NCI-H2171 (cell line): Measurements from ENCODE around the gene KLHDC7B.

Experiments
- DNase-seq: peaks from one replicate; lab custom pipeline; 2025; lab: John Stamatoyannopoulos, UW

Gene KLHDC7B

GRCh38 chr22:50595189-50595588, 49.5 kb downstream of the KLHDC7B start:
- DNase-seq, result no peak

GRCh38 chr22:50597097-50597496, 51.4 kb downstream of the KLHDC7B start:
- DNase-seq, result no peak

GRCh38 chr22:50599816-50600455, 54.2 kb downstream of the KLHDC7B start:
- peak; percentile 18 for DNase-seq

- DNase-seq, result peak; percentile 58
Measured at GRCh38 chr22:50600538-50600937, 54.8 kb downstream of the KLHDC7B start, which contains the start of gene MAPK8IP2. Gene MAPK8IP2, plus strand, starts transcription at chr22:50600793. Its CDS starts 26 bp downstream, at chr22:50600819.
